NCI-H226 (cell line): ENCODE measurements around the gene GOPC.

Experiments
- DNase-seq: peaks from one replicate; pipeline ENCODE4 v3.0.0-alpha.2; 2015

The GOPC gene

DNA sequence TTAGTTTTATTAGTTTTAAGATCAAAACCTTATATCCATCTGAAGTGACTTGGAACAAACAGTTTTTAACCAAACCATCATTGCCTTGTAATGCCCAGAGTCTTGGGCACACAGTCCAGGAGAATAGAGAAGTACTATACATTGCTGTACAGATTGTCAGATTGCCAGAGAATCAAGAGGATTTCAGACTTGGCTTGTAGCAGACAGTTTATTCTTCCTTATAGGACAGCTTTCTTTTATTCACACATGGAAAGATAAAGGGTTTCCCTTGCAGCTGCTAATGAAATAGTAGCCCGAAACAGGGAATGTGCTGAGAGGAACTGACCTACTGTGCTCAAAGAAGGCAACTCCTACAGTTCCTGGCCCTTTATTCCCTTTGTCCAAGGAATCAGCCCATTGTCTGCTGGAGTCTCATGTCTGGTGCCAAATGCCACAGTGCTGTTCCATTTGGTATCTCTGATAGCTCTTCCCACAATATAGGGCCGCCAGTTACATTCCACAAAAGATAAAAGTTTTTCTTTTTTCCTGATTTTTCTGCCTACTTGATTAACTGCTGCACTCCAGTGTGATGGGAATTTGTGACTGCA, 89.2 kb downstream of the GOPC start:
- peak; percentile 30 for DNase-seq

DNA sequence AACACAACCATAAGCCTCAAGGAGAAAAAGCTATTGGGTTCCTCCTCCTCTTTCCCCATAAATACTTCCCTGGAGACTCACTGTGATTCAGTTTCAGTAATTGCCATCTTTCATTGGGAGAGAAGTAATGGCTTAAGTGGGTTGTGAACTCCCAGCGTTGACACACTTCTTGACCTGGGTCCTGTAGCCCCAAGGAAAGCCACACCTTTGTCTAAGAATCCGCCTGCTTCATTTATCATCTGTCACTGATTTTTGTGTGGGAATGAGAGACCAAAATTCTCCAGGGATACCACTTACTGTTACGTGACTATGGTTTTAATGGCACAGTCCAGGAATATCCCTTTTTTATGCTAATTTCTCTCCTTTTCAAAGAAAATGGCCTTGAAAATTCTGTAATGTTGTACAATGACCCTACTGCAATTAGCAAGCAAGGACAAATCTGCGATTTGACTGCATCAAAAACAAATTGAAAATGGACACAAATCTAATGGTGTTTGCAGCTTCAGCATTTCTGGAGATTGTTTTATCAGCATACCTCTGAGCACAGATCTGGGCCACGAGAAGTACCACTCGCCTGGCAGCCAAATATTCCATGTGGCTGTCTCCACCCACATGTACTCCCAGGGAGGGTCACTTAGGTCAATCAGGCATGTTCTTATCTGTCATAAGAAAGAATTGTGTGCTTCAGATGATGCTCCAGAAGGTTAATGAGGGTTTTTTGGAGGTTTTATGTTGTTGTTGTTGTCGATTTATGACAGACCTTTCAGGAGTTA, 90.1 kb downstream of the GOPC start:
- peak; percentile 62 for DNase-seq
